Stimulated activated CD8-positive, alpha-beta memory T cell treated with anti-CD3 and anti-CD28 coated beads, Interleukin-12 subunit alpha, Interleukin-12 subunit beta, amount 100 ng/mL, for 24 hours (primary cell): ENCODE data around the gene VPS26B.
"Not testable (repeated sequence)": the region's sequence is repeated elsewhere in the genome, so short reads cannot be mapped to it uniquely, and the experiment has no call there.

ENCODE experiments used
- DNase-seq: peaks from one replicate; pipeline ENCODE4 v3.0.0-alpha.2; 2020; ENCODE audit errors: extremely low read depth

VPS26B gene

GRCh38 chr11:134281635-134282034, 57.2 kb downstream of the VPS26B start:
- DNase-seq, result not testable (repeated sequence)

- no peak for DNase-seq
Measured at GRCh38 chr11:134282121-134283045, 57.9 kb downstream of the VPS26B start.

GRCh38 chr11:134283461-134284230, 59.2 kb downstream of the VPS26B start:
- DNase-seq, result no peak

GRCh38 chr11:134284349-134284748, 59.9 kb downstream of the VPS26B start:
- not testable (repeated sequence) for DNase-seq

- DNase-seq, result no peak
Measured at GRCh38 chr11:134287561-134287960, 63.1 kb downstream of the VPS26B start.

DNA sequence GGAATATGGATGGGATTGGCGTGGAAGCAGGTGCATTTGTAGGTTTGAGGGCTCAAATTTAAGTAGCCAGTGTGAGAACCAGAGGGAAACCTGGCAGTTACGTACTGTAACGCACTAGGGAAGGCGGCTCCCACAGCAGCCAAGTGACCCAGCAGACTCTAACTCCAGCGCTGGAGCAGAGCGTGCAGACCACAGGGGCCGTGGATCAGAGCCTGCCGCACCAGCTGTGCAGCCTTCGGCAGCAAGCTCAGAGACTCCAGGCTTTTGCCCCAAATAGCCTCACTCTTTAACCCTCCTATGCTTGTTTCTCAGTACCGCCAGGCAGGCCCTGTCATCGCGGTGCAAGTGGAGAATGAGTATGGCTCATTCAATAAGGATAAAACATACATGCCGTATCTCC, 64.0 kb downstream of the VPS26B start:
- DNase-seq, result no peak

GRCh38 chr11:134289167-134289566, 64.7 kb downstream of the VPS26B start:
- no peak for DNase-seq

GRCh38 chr11:134289789-134290188, 65.3 kb downstream of the VPS26B start:
- DNase-seq, result no peak

- no peak for DNase-seq
Measured at GRCh38 chr11:134290646-134291045, 66.2 kb downstream of the VPS26B start.

- DNase-seq, result no peak
Measured at GRCh38 chr11:134291196-134291595, 66.7 kb downstream of the VPS26B start.

GRCh38 chr11:134292661-134293060, 68.2 kb downstream of the VPS26B start:
- DNase-seq, result no peak

- no peak for DNase-seq
Measured at GRCh38 chr11:134293119-134294113, 68.9 kb downstream of the VPS26B start.

GRCh38 chr11:134294664-134295063, 70.2 kb downstream of the VPS26B start:
- DNase-seq, result no peak
